Measurements from ENCODE around the gene PTAR1.

Gene PTAR1

GRCh38 chr9:69750085-69750484 lies 9.7 kb downstream of the PTAR1 start:
- no peak for DNase-seq (ENCODE audit: low spot score)

GRCh38 chr9:69748304-69748703 lies 11.5 kb downstream of the PTAR1 start:
- DNase-seq (ENCODE audit: low spot score) = no peak

GRCh38 chr9:69746859-69747560 lies 12.8 kb downstream of the PTAR1 start:
- DNase-seq (ENCODE audit: low spot score) = no peak

- DNase-seq (ENCODE audit: low spot score) = no peak
Measured at GRCh38 chr9:69745716-69746437, 13.9 kb downstream of the PTAR1 start.

GRCh38 chr9:69744688-69745380 lies 15.0 kb downstream of the PTAR1 start:
- DNase-seq (ENCODE audit: low spot score) = no peak

GRCh38 chr9:69743930-69744329 lies 15.9 kb downstream of the PTAR1 start:
- DNase-seq (ENCODE audit: low spot score) = no peak

GRCh38 chr9:69740872-69741505 lies 18.8 kb downstream of the PTAR1 start:
- no peak for DNase-seq (ENCODE audit: low spot score)

- no peak for DNase-seq (ENCODE audit: low spot score)
Measured at GRCh38 chr9:69731348-69731747, 28.5 kb downstream of the PTAR1 start.

GRCh38 chr9:69719983-69720382 lies 39.8 kb downstream of the PTAR1 start:
- no peak for DNase-seq (ENCODE audit: low spot score)

GRCh38 chr9:69719367-69719766 lies 40.4 kb downstream of the PTAR1 start:
- no peak for DNase-seq (ENCODE audit: low spot score)

- DNase-seq (ENCODE audit: low spot score) = no peak
Measured at GRCh38 chr9:69718218-69718617, 41.6 kb downstream of the PTAR1 start.

- DNase-seq (ENCODE audit: low spot score) = no peak
Measured at GRCh38 chr9:69715825-69716224, 44.0 kb downstream of the PTAR1 start.

- DNase-seq (ENCODE audit: low spot score) = no peak
Measured at GRCh38 chr9:69715096-69715495, 44.7 kb downstream of the PTAR1 start.

- no peak for DNase-seq (ENCODE audit: low spot score)
Measured at GRCh38 chr9:69697475-69697874, 62.3 kb downstream of the PTAR1 start.

GRCh38 chr9:69696802-69697201 lies 63.0 kb downstream of the PTAR1 start:
- DNase-seq (ENCODE audit: low spot score) = no peak

- no peak for DNase-seq (ENCODE audit: low spot score)
Measured at GRCh38 chr9:69689991-69690538, 69.7 kb downstream of the PTAR1 start.

GRCh38 chr9:69683927-69684326 lies 75.9 kb downstream of the PTAR1 start:
- DNase-seq (ENCODE audit: low spot score) = no peak

GRCh38 chr9:69678843-69679538 lies 80.8 kb downstream of the PTAR1 start:
- no peak for DNase-seq (ENCODE audit: low spot score)

- DNase-seq (ENCODE audit: low spot score) = no peak
Measured at GRCh38 chr9:69677931-69678330, 81.9 kb downstream of the PTAR1 start.

- DNase-seq (ENCODE audit: low spot score) = no peak
Measured at GRCh38 chr9:69675563-69675962, 84.2 kb downstream of the PTAR1 start.

- no peak for DNase-seq (ENCODE audit: low spot score)
Measured at GRCh38 chr9:69674716-69675438, 84.9 kb downstream of the PTAR1 start.

All from SW480 (cell line).